Activated T-helper 17 cell treated with anti-CD3 and anti-CD28 coated beads, Interleukin-2, amount 50 U/mL, for 72 hours (primary cell): ENCODE results near the gene KRTAP3-2. TPM values are rescaled to one million over a fixed set of nuclear protein-coding genes. Genes with fewer than 3 reads are reported as not detected.
A peak's percentile ranks its signal among the peaks of the same experiment; 100 is the strongest.

Experiments used
- ATAC-seq: fragments of 150-1000 bp; cut with Tn5 transposase; replicated peaks from 2 replicates; pipeline ENCODE4 v1.10.0; 2021; ENCODE audit warnings: mild to moderate bottlenecking, moderate library complexity
- H3K27ac Mint-ChIP-seq: one replicate; pipeline ENCODE4 v1.8.0; 2022; ENCODE audit warnings: mixed read lengths
- H3K27me3 Mint-ChIP-seq: one replicate; pipeline ENCODE4 v1.8.0; 2022; ENCODE audit warnings: mixed read lengths
- H3K36me3 Mint-ChIP-seq: one replicate; pipeline ENCODE4 v1.8.0; 2022; ENCODE audit warnings: low read depth, mild to moderate bottlenecking, mixed read lengths
- H3K4me1 Mint-ChIP-seq: one replicate; pipeline ENCODE4 v1.8.0; 2022; ENCODE audit warnings: mixed read lengths
- H3K4me3 Mint-ChIP-seq: one replicate; pipeline ENCODE4 v1.8.0; 2022; ENCODE audit warnings: mild to moderate bottlenecking, mixed read lengths
- H3K9me3 Mint-ChIP-seq: one replicate; pipeline ENCODE4 v1.8.0; 2022; ENCODE audit warnings: mixed read lengths
- total RNA-seq, 2 donors: library from RNA; stranded (reverse); gene quantifications; one replicate each; pipeline ENCODE4 v1.2.3, GENCODE V29; 2022

KRTAP3-2 gene
- total RNA-seq, 2 donors from 2014 or later = not detected

GRCh38 chr17:40963838-40964237 is 35.9 kb downstream of the KRTAP3-2 start:
- Mint-ChIP-seq H3K27ac (no peak overlapping the region), H3K4me1 (peaks cover 6% of the 10 kb centered on the region), H3K27me3 (peaks cover 11% of the 10 kb centered on the region), H3K4me3 (no peak overlapping the region), H3K9me3 (no peaks in the 10 kb centered on the region), H3K36me3 (no peaks in the 10 kb centered on the region)
- ATAC-seq = peak; percentile 56

- Mint-ChIP-seq H3K27me3 (peaks cover 8% of the 10 kb centered on the region), H3K36me3 (no peaks in the 10 kb centered on the region), H3K4me3 (no peak overlapping the region), H3K27ac (no peak overlapping the region), H3K9me3 (no peaks in the 10 kb centered on the region), H3K4me1 (peaks cover 6% of the 10 kb centered on the region)
- no peak for ATAC-seq
These were observed 37.6 kb downstream of the KRTAP3-2 start for GRCh38 chr17:40962059-40962561.

GRCh38 chr17:40961591-40961990 is 38.1 kb downstream of the KRTAP3-2 start:
- ATAC-seq = no peak
- Mint-ChIP-seq H3K4me3 (no peak overlapping the region), H3K27ac (no peak overlapping the region), H3K27me3 (peaks cover 10% of the 10 kb centered on the region), H3K9me3 (no peaks in the 10 kb centered on the region), H3K36me3 (no peaks in the 10 kb centered on the region), H3K4me1 (peaks cover 6% of the 10 kb centered on the region)

GRCh38 chr17:40960144-40960543 is 39.6 kb downstream of the KRTAP3-2 start:
- Mint-ChIP-seq H3K4me3 (no peak overlapping the region), H3K27me3 (peaks cover 16% of the 10 kb centered on the region), H3K4me1 (peaks cover 6% of the 10 kb centered on the region), H3K27ac (no peak overlapping the region), H3K9me3 (no peaks in the 10 kb centered on the region), H3K36me3 (no peaks in the 10 kb centered on the region)
- no peak for ATAC-seq

GRCh38 chr17:40958086-40958953 is 41.4 kb downstream of the KRTAP3-2 start:
- H3K4me3 Mint-ChIP-seq = no peak overlapping the region
- peaks cover 27% of the 10 kb centered on the region for H3K27me3 Mint-ChIP-seq
- ATAC-seq = no peak
- no peaks in the 10 kb centered on the region for H3K36me3 Mint-ChIP-seq
- no peak overlapping the region for H3K27ac Mint-ChIP-seq
- H3K9me3 Mint-ChIP-seq = no peaks in the 10 kb centered on the region
- no peaks in the 10 kb centered on the region for H3K4me1 Mint-ChIP-seq

- no peak overlapping the region for H3K27ac Mint-ChIP-seq
- no peaks in the 10 kb centered on the region for H3K4me1 Mint-ChIP-seq
- no peaks in the 10 kb centered on the region for H3K36me3 Mint-ChIP-seq
- no peak overlapping the region for H3K4me3 Mint-ChIP-seq
- H3K9me3 Mint-ChIP-seq = no peaks in the 10 kb centered on the region
- ATAC-seq = no peak
- H3K27me3 Mint-ChIP-seq = peaks cover 28% of the 10 kb centered on the region
These were observed 43.1 kb downstream of the KRTAP3-2 start for GRCh38 chr17:40956401-40957254.

GRCh38 chr17:40953881-40954280 is 45.8 kb downstream of the KRTAP3-2 start:
- no peak overlapping the region for H3K27ac Mint-ChIP-seq
- H3K9me3 Mint-ChIP-seq = no peaks in the 10 kb centered on the region
- H3K36me3 Mint-ChIP-seq = no peaks in the 10 kb centered on the region
- no peaks in the 10 kb centered on the region for H3K4me1 Mint-ChIP-seq
- peak; percentile 57 for ATAC-seq
- no peak overlapping the region for H3K4me3 Mint-ChIP-seq
- peaks cover 34% of the 10 kb centered on the region for H3K27me3 Mint-ChIP-seq

- Mint-ChIP-seq H3K27ac (no peak overlapping the region), H3K4me3 (no peak overlapping the region)
These were observed 47.0 kb downstream of the KRTAP3-2 start for GRCh38 chr17:40952661-40953060.

GRCh38 chr17:40952154-40952553 is 47.6 kb downstream of the KRTAP3-2 start:
- Mint-ChIP-seq H3K27me3 (peaks cover 43% of the 10 kb centered on the region), H3K4me1 (no peaks in the 10 kb centered on the region), H3K36me3 (no peaks in the 10 kb centered on the region), H3K27ac (no peak overlapping the region), H3K9me3 (no peaks in the 10 kb centered on the region), H3K4me3 (no peak overlapping the region)
- no peak for ATAC-seq

More at GRCh38 chr17:40952661-40953060, 47.0 kb downstream of the KRTAP3-2 start:
- Mint-ChIP-seq H3K36me3 (no peaks in the 10 kb centered on the region), H3K9me3 (no peaks in the 10 kb centered on the region), H3K27me3 (peaks cover 43% of the 10 kb centered on the region), H3K4me1 (no peaks in the 10 kb centered on the region)
- no peak for ATAC-seq

- H3K27me3 Mint-ChIP-seq = peaks cover 46% of the 10 kb centered on the region
- H3K4me1 Mint-ChIP-seq = no peaks in the 10 kb centered on the region
- H3K4me3 Mint-ChIP-seq = no peak overlapping the region
- H3K9me3 Mint-ChIP-seq = no peaks in the 10 kb centered on the region
- H3K27ac Mint-ChIP-seq = no peak overlapping the region
- ATAC-seq = no peak
- H3K36me3 Mint-ChIP-seq = no peaks in the 10 kb centered on the region
These were observed 48.6 kb downstream of the KRTAP3-2 start for GRCh38 chr17:40951011-40951622.

- H3K4me1 Mint-ChIP-seq = no peaks in the 10 kb centered on the region
- H3K9me3 Mint-ChIP-seq = no peaks in the 10 kb centered on the region
- H3K36me3 Mint-ChIP-seq = no peaks in the 10 kb centered on the region
These were observed 49.5 kb downstream of the KRTAP3-2 start for GRCh38 chr17:40950176-40950575.

GRCh38 chr17:40949418-40949817 is 50.3 kb downstream of the KRTAP3-2 start:
- H3K27ac Mint-ChIP-seq = no peak overlapping the region
- peaks cover 41% of the 10 kb centered on the region for H3K27me3 Mint-ChIP-seq
- no peaks in the 10 kb centered on the region for H3K4me1 Mint-ChIP-seq
- H3K36me3 Mint-ChIP-seq = no peaks in the 10 kb centered on the region
- H3K9me3 Mint-ChIP-seq = no peaks in the 10 kb centered on the region
- no peak for ATAC-seq
- no peak overlapping the region for H3K4me3 Mint-ChIP-seq

More at GRCh38 chr17:40950176-40950575, 49.5 kb downstream of the KRTAP3-2 start:
- H3K27ac Mint-ChIP-seq = no peak overlapping the region
- H3K4me3 Mint-ChIP-seq = no peak overlapping the region
- peaks cover 47% of the 10 kb centered on the region for H3K27me3 Mint-ChIP-seq
- no peak for ATAC-seq
